NB4 (cell line): ENCODE measurements around the gene DNAI1.

Experiments used
- DNase-seq: peaks from one replicate; pipeline ENCODE4 v3.0.0; 2010; ENCODE audit warnings: low read depth
- H3K4me3 ChIP-seq: one replicate; pipeline ENCODE4 v1.5.1; 2011; ENCODE audit warnings: mild to moderate bottlenecking, low read depth, low read length, moderate library complexity
- MAX ChIP-seq: IDR thresholded peaks from 2 replicates; pipeline ENCODE4 v1.6.1; 2011; ENCODE audit warnings: low read depth, low read length
- MYC ChIP-seq: IDR thresholded peaks from 2 replicates; pipeline ENCODE4 v1.6.1; 2011; ENCODE audit warnings: low read depth, low read length
- POLR2A ChIP-seq: IDR thresholded peaks from 2 replicates; pipeline ENCODE4 v1.6.1; 2011; ENCODE audit warnings: mild to moderate bottlenecking; ENCODE audit not compliant: insufficient read length; ENCODE audit errors: extremely low read depth
- TF ChIP-seq, protein P1 (sequence below): IDR thresholded peaks from one replicate; pipeline ENCODE4 v1.5.1; 2012; ENCODE audit warnings: low read depth, low read length

The DNAI1 gene

DNA sequence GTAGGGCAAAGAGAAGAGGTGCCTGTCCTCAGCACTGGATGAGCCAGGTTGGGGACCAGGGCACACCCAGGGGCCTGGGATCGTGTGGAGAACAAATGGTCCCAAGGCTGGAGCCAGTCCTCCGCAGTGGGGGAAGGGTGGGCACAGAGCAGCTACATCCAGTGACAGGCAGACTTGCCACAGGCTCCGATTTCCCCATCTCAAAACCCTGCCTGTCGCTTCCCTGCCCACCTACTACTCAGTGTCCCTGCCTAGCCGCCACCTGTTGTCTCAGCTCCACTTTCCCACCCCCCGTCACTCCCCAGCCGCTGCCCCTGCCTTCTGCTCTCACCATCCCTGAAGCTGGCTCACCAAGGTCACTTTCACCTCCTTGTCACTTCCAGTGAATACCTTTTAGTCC is 78.1 kb downstream of the DNAI1 start:
- no peak for DNase-seq

GRCh38 chr9:34540827-34541226 is 82.2 kb downstream of the DNAI1 start:
- H3K4me3 ChIP-seq: no peak overlapping the region
- DNase-seq: peak; percentile 48
- TF ChIP-seq, protein P1, sequence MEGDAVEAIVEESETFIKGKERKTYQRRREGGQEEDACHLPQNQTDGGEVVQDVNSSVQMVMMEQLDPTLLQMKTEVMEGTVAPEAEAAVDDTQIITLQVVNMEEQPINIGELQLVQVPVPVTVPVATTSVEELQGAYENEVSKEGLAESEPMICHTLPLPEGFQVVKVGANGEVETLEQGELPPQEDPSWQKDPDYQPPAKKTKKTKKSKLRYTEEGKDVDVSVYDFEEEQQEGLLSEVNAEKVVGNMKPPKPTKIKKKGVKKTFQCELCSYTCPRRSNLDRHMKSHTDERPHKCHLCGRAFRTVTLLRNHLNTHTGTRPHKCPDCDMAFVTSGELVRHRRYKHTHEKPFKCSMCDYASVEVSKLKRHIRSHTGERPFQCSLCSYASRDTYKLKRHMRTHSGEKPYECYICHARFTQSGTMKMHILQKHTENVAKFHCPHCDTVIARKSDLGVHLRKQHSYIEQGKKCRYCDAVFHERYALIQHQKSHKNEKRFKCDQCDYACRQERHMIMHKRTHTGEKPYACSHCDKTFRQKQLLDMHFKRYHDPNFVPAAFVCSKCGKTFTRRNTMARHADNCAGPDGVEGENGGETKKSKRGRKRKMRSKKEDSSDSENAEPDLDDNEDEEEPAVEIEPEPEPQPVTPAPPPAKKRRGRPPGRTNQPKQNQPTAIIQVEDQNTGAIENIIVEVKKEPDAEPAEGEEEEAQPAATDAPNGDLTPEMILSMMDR: no peak
- TF ChIP-seq MAX: no peak
- TF ChIP-seq POLR2A: no peak

More for the DNA sequence above, 78.1 kb downstream of the DNAI1 start:
- no peak overlapping the region for H3K4me3 ChIP-seq
- TF ChIP-seq MYC (no peak), POLR2A (no peak), MAX (no peak)
- TF ChIP-seq, protein P1: no peak

DNA sequence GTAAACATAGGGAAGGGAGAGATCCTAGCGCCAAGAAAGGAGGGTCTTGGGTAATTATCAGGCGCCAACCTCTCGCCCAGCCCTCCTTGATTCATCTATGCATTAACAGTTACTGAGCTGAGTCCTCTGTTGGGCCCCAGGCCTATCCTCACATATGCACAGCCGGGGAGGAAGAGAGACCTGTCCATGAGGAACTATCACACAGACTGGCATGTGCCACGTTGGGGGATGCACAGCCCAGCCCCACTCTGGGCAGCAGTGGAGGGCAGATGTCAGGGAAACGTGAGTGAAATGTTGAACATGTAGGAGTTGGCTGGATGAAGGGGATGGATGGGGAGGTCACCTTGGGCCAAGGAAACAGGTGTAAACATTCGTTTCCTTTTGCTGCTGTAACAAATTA is 82.9 kb downstream of the DNAI1 start:
- TF ChIP-seq MAX: no peak
- no peak for TF ChIP-seq POLR2A
- TF ChIP-seq MYC: no peak
- TF ChIP-seq, protein P1: no peak
- DNase-seq: no peak
- H3K4me3 ChIP-seq: no peak overlapping the region

DNA sequence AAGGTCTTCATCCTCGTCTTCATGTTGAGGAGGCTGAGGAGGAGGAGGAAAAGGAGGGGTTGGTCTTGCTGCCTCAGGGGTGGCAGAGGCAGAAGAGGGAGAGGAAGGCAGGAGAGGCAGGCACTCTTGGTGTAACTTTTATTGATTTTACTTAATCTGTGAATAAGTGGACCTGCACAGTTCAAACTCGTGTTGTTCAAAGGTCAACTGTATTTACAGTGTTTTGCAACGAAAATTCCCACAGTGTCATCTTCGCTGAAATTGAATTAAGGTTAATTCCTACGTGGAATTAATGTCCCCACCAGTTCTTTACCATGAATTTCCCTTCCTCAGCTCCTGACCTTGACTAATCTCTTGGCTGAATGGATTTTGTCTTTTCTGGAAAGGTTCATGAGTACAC is 85.4 kb downstream of the DNAI1 start:
- TF ChIP-seq MYC (no peak), POLR2A (no peak), MAX (no peak)
- TF ChIP-seq, protein P1: no peak
- no peak for DNase-seq

GRCh38 chr9:34545497-34545896 is 86.9 kb downstream of the DNAI1 start:
- no peak for DNase-seq
- H3K4me3 ChIP-seq: no peak overlapping the region
- TF ChIP-seq MYC (no peak), MAX (no peak), POLR2A (no peak)
- TF ChIP-seq, protein P1: no peak

More for the DNA sequence above, 85.4 kb downstream of the DNAI1 start:
- no peak overlapping the region for H3K4me3 ChIP-seq

GRCh38 chr9:34546102-34546833 is 87.7 kb downstream of the DNAI1 start:
- no peak for TF ChIP-seq MAX
- TF ChIP-seq, protein P1: no peak
- no peak for TF ChIP-seq MYC
- no peak for TF ChIP-seq POLR2A
- no peak for DNase-seq
- H3K4me3 ChIP-seq: no peak overlapping the region
